T-helper 2 cell treated with Interferon-gamma antibody and Interleukin-4, amounts not matched to agents 5 μg/mL and 100 μg/mL, for 36 hours (primary cell): ENCODE measurements around the gene PTGER3.

ENCODE experiments used
- DNase-seq: peaks from one replicate; pipeline ENCODE4 v3.0.0; 2021; ENCODE audit warnings: low spot score
- H3K27ac Mint-ChIP-seq: one replicate; pipeline ENCODE4 v1.8.0; 2021; ENCODE audit warnings: mild to moderate bottlenecking, mixed read lengths
- H3K27me3 Mint-ChIP-seq: one replicate; pipeline ENCODE4 v1.8.0; 2021; ENCODE audit warnings: low read depth, mixed read lengths
- H3K36me3 Mint-ChIP-seq: one replicate; pipeline ENCODE4 v1.8.0; 2021; ENCODE audit warnings: low read depth, mixed read lengths
- H3K4me1 Mint-ChIP-seq: one replicate; pipeline ENCODE4 v1.8.0; 2021; ENCODE audit warnings: low read depth, mixed read lengths
- H3K4me3 Mint-ChIP-seq: one replicate; pipeline ENCODE4 v1.8.0; 2022; ENCODE audit warnings: mild to moderate bottlenecking, moderate library complexity, mixed read lengths
- H3K9me3 Mint-ChIP-seq: one replicate; pipeline ENCODE4 v1.8.0; 2021; ENCODE audit warnings: mixed read lengths

Gene PTGER3

DNA sequence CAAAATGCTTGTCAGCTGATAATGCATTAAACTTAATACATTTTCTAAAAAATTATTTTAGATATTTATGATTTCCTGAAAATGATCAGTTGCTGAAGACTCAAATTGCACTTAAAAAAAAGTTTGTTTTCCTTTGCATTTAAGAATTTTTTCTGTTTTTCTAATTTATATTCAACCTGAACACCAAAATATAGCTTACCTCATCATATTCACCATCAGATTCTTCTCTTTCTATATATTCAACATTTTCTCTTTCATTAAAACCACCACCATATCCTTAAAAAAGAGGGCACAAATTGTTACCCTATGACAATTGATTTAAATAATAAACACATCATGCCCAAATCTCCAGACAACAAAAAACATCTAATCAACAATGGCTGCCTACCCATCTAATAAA lies 24.7 kb upstream of the PTGER3 start:
- no peak for DNase-seq
- Mint-ChIP-seq H3K27ac (no peak overlapping the region), H3K36me3 (peaks cover 68% of the 10 kb centered on the region), H3K4me1 (peaks cover 44% of the 10 kb centered on the region), H3K27me3 (no peaks in the 10 kb centered on the region), H3K4me3 (no peak overlapping the region), H3K9me3 (no peaks in the 10 kb centered on the region)

DNA sequence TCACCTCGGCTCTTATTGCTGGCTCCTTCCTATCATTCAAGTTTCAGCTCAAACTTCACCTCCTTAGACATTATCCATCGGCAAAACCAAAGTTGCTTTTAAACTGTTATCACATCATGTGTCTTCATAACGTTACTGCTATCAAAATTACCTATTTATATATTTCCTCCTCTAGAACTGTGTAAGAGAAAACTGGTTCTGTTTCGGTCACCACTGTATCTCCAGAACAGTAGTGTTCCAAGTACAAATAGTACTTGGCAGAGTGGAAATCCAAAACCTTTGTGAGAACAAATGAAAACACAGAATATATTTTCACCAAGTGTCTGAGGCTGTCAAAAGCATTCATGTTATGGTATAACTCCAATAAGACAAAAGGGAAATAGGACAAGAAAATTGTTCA lies 24.1 kb upstream of the PTGER3 start:
- H3K27me3 Mint-ChIP-seq: no peaks in the 10 kb centered on the region
- no peak for DNase-seq
- no peak overlapping the region for H3K27ac Mint-ChIP-seq
- no peak overlapping the region for H3K4me3 Mint-ChIP-seq
- no peaks in the 10 kb centered on the region for H3K9me3 Mint-ChIP-seq
- H3K4me1 Mint-ChIP-seq: peaks cover 44% of the 10 kb centered on the region
- peaks cover 70% of the 10 kb centered on the region for H3K36me3 Mint-ChIP-seq

DNA sequence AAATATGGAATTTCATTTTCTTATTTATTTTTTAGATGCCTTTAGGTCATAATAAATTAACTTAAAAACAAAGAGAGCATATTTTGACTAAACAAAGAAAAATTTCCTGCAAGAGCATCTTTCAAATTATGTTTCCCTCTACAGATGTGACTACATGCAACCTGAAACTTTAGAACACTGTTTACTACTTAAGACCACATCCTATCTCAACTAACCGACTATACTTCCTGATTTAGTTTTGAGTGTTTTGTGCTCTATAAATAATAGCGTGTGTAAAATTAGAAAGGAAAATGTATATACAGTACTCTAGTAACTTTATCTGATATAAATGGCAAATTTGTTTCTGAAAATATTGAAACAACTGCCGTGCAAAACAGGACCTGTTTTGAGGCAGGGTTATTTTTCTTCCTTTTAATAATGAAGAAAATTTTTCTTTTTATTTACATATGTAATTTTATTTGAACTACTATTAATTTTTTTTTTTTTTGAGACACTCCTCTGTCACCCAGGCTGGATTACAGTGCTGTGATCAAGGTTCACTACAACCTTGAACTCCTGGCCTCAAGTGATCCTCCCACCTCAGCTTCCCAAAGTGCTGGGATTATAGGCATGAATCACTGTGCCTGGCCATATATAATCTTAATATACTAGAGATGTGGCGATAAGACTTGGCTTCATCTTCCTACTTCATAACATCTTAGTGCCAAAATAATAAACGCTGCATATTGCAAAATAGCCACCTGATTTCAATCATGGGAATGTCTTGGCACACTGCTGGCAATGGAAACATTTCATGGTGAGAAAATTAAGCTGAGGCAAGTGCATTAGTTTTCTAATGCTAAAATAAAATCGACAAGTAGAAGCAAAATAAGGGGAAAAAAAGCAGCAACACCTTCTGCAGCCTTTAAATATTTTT lies 21.0 kb upstream of the PTGER3 start:
- peaks cover 24% of the 10 kb centered on the region for H3K4me1 Mint-ChIP-seq

GRCh38 chr1:71054791-71055190 lies 7.2 kb upstream of the PTGER3 start:
- peaks cover 11% of the 10 kb centered on the region for H3K36me3 Mint-ChIP-seq
- no peak overlapping the region for H3K4me3 Mint-ChIP-seq
- DNase-seq: no peak
- no peaks in the 10 kb centered on the region for H3K9me3 Mint-ChIP-seq
- H3K27me3 Mint-ChIP-seq: peaks cover 9% of the 10 kb centered on the region
- peaks cover 2% of the 10 kb centered on the region for H3K4me1 Mint-ChIP-seq
- H3K27ac Mint-ChIP-seq: no peak overlapping the region

More for the DNA sequence above, 21.0 kb upstream of the PTGER3 start:
- no peaks in the 10 kb centered on the region for H3K9me3 Mint-ChIP-seq
- peak overlapping the region; percentile 67 for H3K4me3 Mint-ChIP-seq
- no peaks in the 10 kb centered on the region for H3K27me3 Mint-ChIP-seq
- peaks cover 62% of the 10 kb centered on the region for H3K36me3 Mint-ChIP-seq
- DNase-seq: no peak
- peak overlapping the region; percentile 77 for H3K27ac Mint-ChIP-seq

- Mint-ChIP-seq H3K4me1 (peaks cover 3% of the 10 kb centered on the region), H3K4me3 (no peak overlapping the region), H3K9me3 (no peaks in the 10 kb centered on the region), H3K36me3 (peaks cover 8% of the 10 kb centered on the region), H3K27me3 (peaks cover 11% of the 10 kb centered on the region), H3K27ac (no peak overlapping the region)
- DNase-seq: no peak
Measured at GRCh38 chr1:71054281-71054731, 6.7 kb upstream of the PTGER3 start.

DNA sequence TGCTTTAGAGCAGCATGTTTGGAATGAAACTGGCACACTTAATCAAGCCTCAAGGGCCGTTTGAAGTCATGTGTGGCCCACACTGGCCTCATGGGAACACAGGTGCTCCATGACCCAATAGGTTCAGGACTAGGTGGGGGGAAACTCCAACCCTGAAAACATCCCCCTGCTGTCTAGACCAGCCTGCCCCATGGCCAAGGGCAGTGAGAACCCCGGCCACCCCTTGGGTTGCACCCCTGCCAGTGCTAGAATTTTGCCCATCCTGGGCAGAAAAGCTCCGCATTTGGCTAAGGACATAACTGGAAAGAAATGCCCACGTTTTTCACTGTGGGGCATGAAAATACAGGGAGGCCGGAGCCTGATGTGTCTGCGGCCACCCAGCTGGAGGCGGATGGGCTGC lies 6.1 kb upstream of the PTGER3 start:
- Mint-ChIP-seq H3K27ac (no peak overlapping the region), H3K4me1 (peaks cover 3% of the 10 kb centered on the region), H3K27me3 (peaks cover 14% of the 10 kb centered on the region), H3K9me3 (no peaks in the 10 kb centered on the region), H3K4me3 (no peak overlapping the region), H3K36me3 (peaks cover 3% of the 10 kb centered on the region)
- DNase-seq: no peak

GRCh38 chr1:71053146-71053545 lies 5.5 kb upstream of the PTGER3 start:
- no peak overlapping the region for H3K27ac Mint-ChIP-seq
- no peaks in the 10 kb centered on the region for H3K9me3 Mint-ChIP-seq
- H3K4me1 Mint-ChIP-seq: peaks cover 4% of the 10 kb centered on the region
- H3K4me3 Mint-ChIP-seq: no peak overlapping the region
- H3K36me3 Mint-ChIP-seq: no peaks in the 10 kb centered on the region
- DNase-seq: no peak
- peaks cover 20% of the 10 kb centered on the region for H3K27me3 Mint-ChIP-seq

DNA sequence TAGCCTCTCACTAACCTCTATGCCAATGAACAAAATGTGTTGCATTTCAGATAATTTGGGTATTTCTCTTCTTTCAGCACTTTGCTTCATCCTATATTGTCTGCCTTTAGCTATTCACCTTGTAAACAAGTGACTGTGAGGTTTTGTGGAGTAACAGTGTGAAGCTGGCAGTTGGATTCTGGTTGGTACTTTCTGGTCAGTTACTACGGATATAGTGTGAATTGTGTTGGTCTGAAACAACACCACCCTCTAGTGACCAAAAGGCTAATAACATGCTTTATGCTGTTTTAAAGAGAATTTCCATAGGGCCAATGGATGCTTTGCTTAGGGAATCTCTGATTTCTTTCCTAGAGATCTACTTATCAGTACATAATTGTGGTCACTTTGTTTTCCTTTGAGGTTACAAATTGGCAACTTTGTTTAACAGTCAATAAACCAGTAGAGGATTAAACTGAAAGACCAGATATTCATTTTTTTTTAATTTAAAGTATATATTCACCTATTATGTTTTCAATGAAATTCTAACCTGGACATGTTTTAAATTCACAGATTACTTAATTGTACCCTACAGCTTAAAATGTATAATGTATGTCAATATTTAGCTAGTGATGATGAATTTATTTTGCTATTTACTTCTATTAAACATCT lies 2.5 kb upstream of the PTGER3 start:
- Mint-ChIP-seq H3K27ac (no peak overlapping the region), H3K4me1 (peaks cover 15% of the 10 kb centered on the region), H3K36me3 (peaks cover 2% of the 10 kb centered on the region), H3K4me3 (no peak overlapping the region), H3K27me3 (peaks cover 46% of the 10 kb centered on the region), H3K9me3 (no peaks in the 10 kb centered on the region)
- no peak for DNase-seq

GRCh38 chr1:71046891-71047634 lies 553 bp downstream of the PTGER3 start:
- peaks cover 53% of the 10 kb centered on the region for H3K27me3 Mint-ChIP-seq
- peak; percentile 18 for DNase-seq
- H3K27ac Mint-ChIP-seq: no peak overlapping the region
- peaks cover 15% of the 10 kb centered on the region for H3K4me1 Mint-ChIP-seq
- H3K9me3 Mint-ChIP-seq: no peaks in the 10 kb centered on the region
- H3K36me3 Mint-ChIP-seq: peaks cover 2% of the 10 kb centered on the region
- H3K4me3 Mint-ChIP-seq: peak overlapping the region; percentile 84

DNA sequence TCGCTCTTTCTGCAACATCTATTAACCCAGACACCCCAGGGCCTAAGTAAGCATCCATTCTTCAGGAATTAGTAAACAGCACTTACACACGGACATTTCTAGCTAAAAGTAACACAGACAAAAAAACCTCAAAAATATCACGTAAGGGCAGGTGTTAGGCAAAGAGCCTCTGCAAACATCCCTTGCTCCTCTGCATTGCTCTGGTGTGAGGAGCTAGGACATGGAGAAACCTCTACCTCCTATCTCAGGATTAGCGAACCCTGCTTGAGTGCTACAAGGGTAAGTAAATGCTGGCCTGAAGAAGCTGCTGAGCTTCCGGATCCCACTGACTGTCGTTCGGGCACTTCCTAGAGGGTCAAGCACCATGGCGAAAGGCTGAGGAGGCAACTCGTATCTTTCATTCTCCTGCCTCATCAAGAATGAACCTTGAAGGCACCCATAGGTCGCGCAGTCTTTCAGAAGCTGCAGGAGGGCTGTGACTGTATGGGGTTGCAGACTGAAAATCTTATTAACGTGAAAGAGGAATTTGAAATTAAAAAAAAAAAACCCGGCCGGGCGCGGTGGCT lies 2.1 kb downstream of the PTGER3 start:
- peaks cover 21% of the 10 kb centered on the region for H3K4me1 Mint-ChIP-seq
- H3K27me3 Mint-ChIP-seq: peaks cover 57% of the 10 kb centered on the region
- H3K27ac Mint-ChIP-seq: no peak overlapping the region
- peak overlapping the region; percentile 60 for H3K4me3 Mint-ChIP-seq
- DNase-seq: no peak
- peaks cover 2% of the 10 kb centered on the region for H3K36me3 Mint-ChIP-seq
- H3K9me3 Mint-ChIP-seq: no peaks in the 10 kb centered on the region

- no peaks in the 10 kb centered on the region for H3K9me3 Mint-ChIP-seq
- no peak overlapping the region for H3K4me3 Mint-ChIP-seq
- DNase-seq: no peak
- H3K27me3 Mint-ChIP-seq: peaks cover 54% of the 10 kb centered on the region
- H3K27ac Mint-ChIP-seq: no peak overlapping the region
- H3K4me1 Mint-ChIP-seq: peaks cover 20% of the 10 kb centered on the region
- H3K36me3 Mint-ChIP-seq: peaks cover 2% of the 10 kb centered on the region
Measured at GRCh38 chr1:71044833-71045232, 2.8 kb downstream of the PTGER3 start.

- Mint-ChIP-seq H3K27ac (no peak overlapping the region), H3K4me3 (no peak overlapping the region), H3K27me3 (peaks cover 46% of the 10 kb centered on the region), H3K9me3 (no peaks in the 10 kb centered on the region), H3K36me3 (peaks cover 6% of the 10 kb centered on the region), H3K4me1 (peaks cover 22% of the 10 kb centered on the region)
- no peak for DNase-seq
Measured at GRCh38 chr1:71043065-71043464, 4.6 kb downstream of the PTGER3 start.

- Mint-ChIP-seq H3K4me3 (no peak overlapping the region), H3K36me3 (peaks cover 5% of the 10 kb centered on the region), H3K9me3 (no peaks in the 10 kb centered on the region), H3K4me1 (peaks cover 21% of the 10 kb centered on the region), H3K27me3 (peaks cover 35% of the 10 kb centered on the region), H3K27ac (no peak overlapping the region)
- DNase-seq: no peak
Measured at GRCh38 chr1:71041806-71042205, 5.8 kb downstream of the PTGER3 start.
